C4-2B (cell line): ENCODE measurements around the gene FOXO3.

Experiments
- ZFX ChIP-seq: fragments of 450-650 bp; IDR thresholded peaks from 2 replicates; pipeline ENCODE4 v1.6.1; 2017
- TF ChIP-seq, protein P1 (sequence below): fragments of 450-650 bp; conservative IDR thresholded peaks from 2 replicates; pipeline ENCODE4 v1.5.1; 2017; ENCODE audit warnings: mild to moderate bottlenecking

- TF ChIP-seq, protein P1, sequence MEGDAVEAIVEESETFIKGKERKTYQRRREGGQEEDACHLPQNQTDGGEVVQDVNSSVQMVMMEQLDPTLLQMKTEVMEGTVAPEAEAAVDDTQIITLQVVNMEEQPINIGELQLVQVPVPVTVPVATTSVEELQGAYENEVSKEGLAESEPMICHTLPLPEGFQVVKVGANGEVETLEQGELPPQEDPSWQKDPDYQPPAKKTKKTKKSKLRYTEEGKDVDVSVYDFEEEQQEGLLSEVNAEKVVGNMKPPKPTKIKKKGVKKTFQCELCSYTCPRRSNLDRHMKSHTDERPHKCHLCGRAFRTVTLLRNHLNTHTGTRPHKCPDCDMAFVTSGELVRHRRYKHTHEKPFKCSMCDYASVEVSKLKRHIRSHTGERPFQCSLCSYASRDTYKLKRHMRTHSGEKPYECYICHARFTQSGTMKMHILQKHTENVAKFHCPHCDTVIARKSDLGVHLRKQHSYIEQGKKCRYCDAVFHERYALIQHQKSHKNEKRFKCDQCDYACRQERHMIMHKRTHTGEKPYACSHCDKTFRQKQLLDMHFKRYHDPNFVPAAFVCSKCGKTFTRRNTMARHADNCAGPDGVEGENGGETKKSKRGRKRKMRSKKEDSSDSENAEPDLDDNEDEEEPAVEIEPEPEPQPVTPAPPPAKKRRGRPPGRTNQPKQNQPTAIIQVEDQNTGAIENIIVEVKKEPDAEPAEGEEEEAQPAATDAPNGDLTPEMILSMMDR: no peak
- no peak for TF ChIP-seq ZFX
Measured at GRCh38 chr6:108732091-108732870, 171.6 kb downstream of the FOXO3 start.
